SK-N-SH (cell line): ENCODE data around the gene ZEB2. TPM values are rescaled to one million over a fixed set of nuclear protein-coding genes. Genes with fewer than 3 reads are reported as not detected.

ENCODE experiments used
- CTCF ChIA-PET: fragments of 300-600, 350-600 bp; formaldehyde crosslinking; extraction: SDS; loops from one replicate; lab custom pipeline; 2021; lab: Yijun Ruan, JAX
- POLR2A ChIA-PET: fragments of 350-600 bp; sonication (Branson Sonifier 250); formaldehyde crosslinking; extraction: SDS; loops from one replicate; lab custom pipeline; 2020; ENCODE audit warnings: antibody characterized with exemption, inconsistent platforms; lab: Yijun Ruan, JAX
- DNase-seq: peaks from one replicate; pipeline ENCODE4 v3.0.0; 2012
- H2AFZ ChIP-seq: fragments of 200-600 bp; sonication (generic); 2 replicates; pipeline ENCODE4 v1.8.1; 2016; ENCODE audit warnings: antibody characterized with exemption, mild to moderate bottlenecking, low read depth
- H3F3A ChIP-seq: fragments of 200-600 bp; sonication (generic); replicated peaks from 2 replicates; pipeline ENCODE3; 2016; ENCODE audit warnings: antibody characterized with exemption, mild to moderate bottlenecking; ENCODE audit not compliant: insufficient read depth
- H3K27ac ChIP-seq, 2 experiments: fragments of 200-500 bp in 1 of 2; fragments of 200-600 bp in 1 of 2; sonication (Bioruptor generic) in 1 of 2; sonication (generic), shearing (Covaris generic) in 1 of 2; 2 replicates each; pipeline versions ENCODE4 v1.5.1 to v1.6.1; 2014 to 2016; ENCODE audit warnings: low read depth in 2 of 2, inconsistent platforms in 1 of 2, low read length in 1 of 2, mild to moderate bottlenecking in 1 of 2, mixed read lengths in 1 of 2
- H3K27me3 ChIP-seq: fragments of 200-600 bp; sonication (generic), shearing (Covaris generic); 2 replicates; pipeline ENCODE4 v1.6.1; 2016; ENCODE audit warnings: mixed run types; ENCODE audit not compliant: insufficient read depth
- H3K36me3 ChIP-seq, 2 experiments: fragments of 200-500 bp in 1 of 2; fragments of 200-600 bp in 1 of 2; sonication (Bioruptor generic) in 1 of 2; sonication (generic) in 1 of 2; replicated peaks in 1 of 2; 2 replicates each; pipeline versions ENCODE3 to v1.5.1; 2014 to 2016; ENCODE audit warnings: low read length in 1 of 2, mild to moderate bottlenecking in 1 of 2; ENCODE audit not compliant: insufficient read depth in 2 of 2, control insufficient read depth in 1 of 2
- H3K4me1 ChIP-seq, 2 experiments: fragments of 200-500 bp in 1 of 2; fragments of 200-600 bp in 1 of 2; sonication (Bioruptor generic) in 1 of 2; sonication (generic), shearing (Covaris generic) in 1 of 2; 2 replicates each; pipeline versions ENCODE4 v1.5.1 to v1.6.1; 2014 to 2016; ENCODE audit warnings: low read depth in 1 of 2, low read length in 1 of 2, mixed run types in 1 of 2; ENCODE audit not compliant: insufficient read depth in 2 of 2, control insufficient read depth in 1 of 2
- H3K4me2 ChIP-seq: fragments of 200-600 bp; sonication (generic), shearing (Covaris generic); 2 replicates; pipeline ENCODE4 v1.6.1; 2017; ENCODE audit warnings: mixed run types
- H3K4me3 ChIP-seq, 2 experiments: fragments of 200-500 bp in 1 of 2; fragments of 200-600 bp in 1 of 2; sonication (Bioruptor generic) in 1 of 2; sonication (generic), shearing (Covaris generic) in 1 of 2; 2 replicates each; pipeline versions ENCODE4 v1.5.1 to v1.8.1; 2014 to 2016; ENCODE audit warnings: low read depth in 2 of 2, inconsistent platforms in 1 of 2, low read length in 1 of 2, mild to moderate bottlenecking in 1 of 2, mixed read lengths in 1 of 2, moderate library complexity in 1 of 2
- H3K79me2 ChIP-seq: fragments of 200-600 bp; sonication (generic); 2 replicates; pipeline ENCODE4 v1.8.1; 2017; ENCODE audit warnings: mild to moderate bottlenecking; ENCODE audit not compliant: insufficient read depth
- H3K9ac ChIP-seq: fragments of 200-600 bp; sonication (generic); 2 replicates; pipeline ENCODE4 v1.6.1; 2017; ENCODE audit warnings: mixed run types
- H3K9me2 ChIP-seq: fragments of 200-600 bp; sonication (generic); 2 replicates; pipeline ENCODE4 v1.6.1; 2017; ENCODE audit warnings: mixed run types
- H3K9me3 ChIP-seq: fragments of 200-600 bp; sonication (generic); 2 replicates; pipeline ENCODE4 v1.6.1; 2017; ENCODE audit warnings: mixed run types, mild to moderate bottlenecking, moderate library complexity
- H4K20me1 ChIP-seq: fragments of 200-600 bp; sonication (generic); 2 replicates; pipeline ENCODE4 v1.6.1; 2017; ENCODE audit warnings: mild to moderate bottlenecking, mixed run types; ENCODE audit not compliant: insufficient read depth
- ELF1 ChIP-seq: IDR thresholded peaks from 2 replicates; pipeline ENCODE4 v1.4.0; 2012
- EP300 ChIP-seq, 2 experiments: IDR thresholded peaks; 2 replicates each; pipeline versions ENCODE4 v1.4.0 to v1.6.1; 2012; ENCODE audit warnings: borderline replicate concordance in 1 of 2, low read depth in 1 of 2, low read length in 1 of 2
- EZH2phosphoT487 ChIP-seq: fragments of 200-600 bp; sonication (generic); IDR thresholded peaks from 2 replicates; pipeline ENCODE4 v1.6.1; 2017; ENCODE audit warnings: low read depth, mixed run types, mild to moderate bottlenecking, antibody characterized with exemption, moderate library complexity, borderline replicate concordance
- FOSL2 ChIP-seq: IDR thresholded peaks from 2 replicates; pipeline ENCODE4 v1.4.0; 2012; ENCODE audit warnings: low read depth, mild to moderate bottlenecking, moderate library complexity, borderline replicate concordance
- FOXM1 ChIP-seq: IDR thresholded peaks from 2 replicates; pipeline ENCODE4 v1.4.0; 2012; ENCODE audit warnings: low read depth, mild to moderate bottlenecking
- GABPA ChIP-seq: IDR thresholded peaks from 2 replicates; pipeline ENCODE4 v1.4.0; 2012; ENCODE audit warnings: low read depth, mild to moderate bottlenecking
- GATA2 ChIP-seq: sonication (generic); formaldehyde crosslinking; IDR thresholded peaks from 2 replicates; pipeline ENCODE4 v1.5.0; 2020; ENCODE audit warnings: mild to moderate bottlenecking, missing genetic modification reagents
- JUND ChIP-seq: IDR thresholded peaks from 2 replicates; pipeline ENCODE4 v1.4.0; 2012
- NFIC ChIP-seq: IDR thresholded peaks from 2 replicates; pipeline ENCODE4 v1.4.0; 2012; ENCODE audit warnings: borderline replicate concordance
- PBX3 ChIP-seq: IDR thresholded peaks from 2 replicates; pipeline ENCODE4; 2012
- RAD21 ChIP-seq: IDR thresholded peaks from 2 replicates; pipeline ENCODE4 v1.6.1; 2012; ENCODE audit warnings: mild to moderate bottlenecking, low read length
- RCOR1 ChIP-seq: fragments of 150-350 bp; IDR thresholded peaks from 2 replicates; pipeline ENCODE4 v1.6.1; 2017; ENCODE audit warnings: antibody characterized with exemption, low read length
- RFX5 ChIP-seq: IDR thresholded peaks from 2 replicates; pipeline ENCODE4 v1.6.1; 2012; ENCODE audit warnings: mild to moderate bottlenecking, improper control_type of control experiment, low read length
- RXRA ChIP-seq: IDR thresholded peaks from 2 replicates; pipeline ENCODE4 v1.4.0; 2012; ENCODE audit warnings: low read depth, mild to moderate bottlenecking, borderline replicate concordance
- SMC3 ChIP-seq: IDR thresholded peaks from 2 replicates; pipeline ENCODE4 v1.6.1; 2012; ENCODE audit warnings: low read depth, low read length, improper control_type of control experiment
- TAF1 ChIP-seq: IDR thresholded peaks from 2 replicates; pipeline ENCODE4 v1.6.1; 2012; ENCODE audit warnings: low read depth, mild to moderate bottlenecking, low read length, moderate library complexity, borderline replicate concordance
- TEAD4 ChIP-seq: IDR thresholded peaks from 2 replicates; pipeline ENCODE4 v1.4.0; 2012; ENCODE audit warnings: mild to moderate bottlenecking, borderline replicate concordance; ENCODE audit not compliant: insufficient read depth
- USF1 ChIP-seq: IDR thresholded peaks from 2 replicates; pipeline ENCODE4 v1.4.0; 2012; ENCODE audit warnings: low read depth, borderline replicate concordance
- YY1 ChIP-seq: IDR thresholded peaks from 2 replicates; pipeline ENCODE4 v1.4.0; 2012; ENCODE audit warnings: low read depth, mild to moderate bottlenecking
- ZBTB33 ChIP-seq: IDR thresholded peaks from 2 replicates; pipeline ENCODE4 v1.4.0; 2012; ENCODE audit warnings: low read depth, borderline replicate concordance
- WGBS: methylation state at CpG from one replicate; pipeline ENCODE4 v1.1.6; 2017; ENCODE audit warnings: low lambda C conversion rate; 5-methylcytosine and 5-hydroxymethylcytosine counted together
- polyA plus RNA-seq, 3 experiments: library from polyadenylated mRNA; depleted of rRNA; stranded (reverse); fragments of >200 nt; gene quantifications; 2 replicates each; pipeline ENCODE4 v1.2.3, GENCODE V29; 2012
- TF ChIP-seq, protein P1 (sequence below): fragments of 150-350 bp; IDR thresholded peaks from 2 replicates; pipeline ENCODE4 v1.6.1; 2016; ENCODE audit warnings: mild to moderate bottlenecking, low read depth, low read length

Gene ZEB2
- polyA plus RNA-seq, 1 of the 3 experiments (the other 2 are of a cell fraction): 16.3 TPM

- TF ChIP-seq EP300 (IDR thresholded peaks at IDR 0.05; ENCODE audit: borderline replicate concordance in 1 of 2, low read depth in 1 of 2, low read length in 1 of 2): no peak
- no peak for TF ChIP-seq SMC3
- no peak for TF ChIP-seq PBX3
- no peak for TF ChIP-seq GATA2
- H3K4me2 ChIP-seq: no peak overlapping the region
- no peaks in the 10 kb centered on the region for H3K4me1 ChIP-seq
- no peak overlapping the region for H3K4me3 ChIP-seq
- H3K9ac ChIP-seq: no peak overlapping the region
- 98% methylated on average over 6 of the region's 6 CpGs for WGBS
- no peaks in the 10 kb centered on the region for H3K9me3 ChIP-seq
- H3K27ac ChIP-seq: no peak overlapping the region
- H3F3A ChIP-seq: no peaks in the 10 kb centered on the region
- no peak for DNase-seq
- H3K9me2 ChIP-seq: no peaks in the 10 kb centered on the region
- H3K27me3 ChIP-seq: no peaks in the 10 kb centered on the region
- no peak overlapping the region for H2AFZ ChIP-seq
- POLR2A ChIA-PET: no interaction called here
- peaks cover 80 to 94% of the 10 kb centered on the region in 2 experiments for H3K36me3 ChIP-seq
- no peaks in the 10 kb centered on the region for H4K20me1 ChIP-seq
- CTCF ChIA-PET: no interaction called here
- H3K79me2 ChIP-seq: no peaks in the 10 kb centered on the region
Measured at GRCh38 chr2:144396318-144396717, 123.6 kb downstream of the ZEB2 start.

GRCh38 chr2:144390424-144391020 lies 129.4 kb downstream of the ZEB2 start:
- Histone ChIP-seq H3K9me3 (no peaks in the 10 kb centered on the region), H2AFZ (no peak overlapping the region), H3K4me2 (no peak overlapping the region), H3F3A (no peaks in the 10 kb centered on the region), H3K9ac (no peak overlapping the region), H3K79me2 (no peaks in the 10 kb centered on the region), H3K4me1 (no peaks in the 10 kb centered on the region), H3K36me3 (peaks cover 55 to 80% of the 10 kb centered on the region in 2 experiments), H3K4me3 (no peak overlapping the region), H3K27ac (no peak overlapping the region), H3K9me2 (no peaks in the 10 kb centered on the region), H3K27me3 (no peaks in the 10 kb centered on the region), H4K20me1 (no peaks in the 10 kb centered on the region)
- TF ChIP-seq TAF1: no peak
- no peak for TF ChIP-seq GABPA
- no peak for TF ChIP-seq SMC3
- TF ChIP-seq FOSL2: no peak
- TF ChIP-seq YY1: no peak
- no peak for TF ChIP-seq USF1
- TF ChIP-seq PBX3: no peak
- TF ChIP-seq RXRA: no peak
- no peak for TF ChIP-seq ZBTB33
- no peak for TF ChIP-seq RAD21
- no peak for TF ChIP-seq NFIC
- TF ChIP-seq RFX5: no peak
- TF ChIP-seq FOXM1: no peak
- TF ChIP-seq ELF1: no peak
- TF ChIP-seq RCOR1: no peak
- TF ChIP-seq EZH2phosphoT487: no peak
- TF ChIP-seq, protein P1, sequence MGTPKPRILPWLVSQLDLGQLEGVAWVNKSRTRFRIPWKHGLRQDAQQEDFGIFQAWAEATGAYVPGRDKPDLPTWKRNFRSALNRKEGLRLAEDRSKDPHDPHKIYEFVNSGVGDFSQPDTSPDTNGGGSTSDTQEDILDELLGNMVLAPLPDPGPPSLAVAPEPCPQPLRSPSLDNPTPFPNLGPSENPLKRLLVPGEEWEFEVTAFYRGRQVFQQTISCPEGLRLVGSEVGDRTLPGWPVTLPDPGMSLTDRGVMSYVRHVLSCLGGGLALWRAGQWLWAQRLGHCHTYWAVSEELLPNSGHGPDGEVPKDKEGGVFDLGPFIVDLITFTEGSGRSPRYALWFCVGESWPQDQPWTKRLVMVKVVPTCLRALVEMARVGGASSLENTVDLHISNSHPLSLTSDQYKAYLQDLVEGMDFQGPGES: no peak
- no peak for TF ChIP-seq TEAD4
- no peak for TF ChIP-seq JUND
- 97% methylated on average over 1 of the region's 1 CpG for WGBS
- no peak for DNase-seq
- ChIA-PET POLR2A (no interaction called here), CTCF (no interaction called here)
